ENCODE data around the gene FXR2. TPM values are rescaled to one million over a fixed set of nuclear protein-coding genes. Genes with fewer than 3 reads are reported as not detected.

FXR2 gene
- total RNA-seq, 1 donor from 2014 or later = 19.3 TPM

GRCh38 chr17:7561028-7561575, 53.6 kb downstream of the FXR2 start:
- peaks cover 30% of the 10 kb centered on the region in 2 donors for H3K36me3 ChIP-seq
- intact Hi-C loops (cut with DNase I) = loop anchor here (1.0 to 2.0 kb wide), 7 partner anchors 11 to 209 kb away; partner anchors contain the start of genes KCTD11, POLR2A, TMEM256 and TNFSF12
- no peaks in the 10 kb centered on the region for H3K27me3 ChIP-seq
- peak; percentile 57 to 94 for DNase-seq (ENCODE audit: low spot score in 2 of 2)
- peaks cover 39 to 56% of the 10 kb centered on the region in 2 donors for H3K4me1 ChIP-seq
- peak overlapping the region; percentile 67 to 92 for H3K4me3 ChIP-seq
- H3K27ac ChIP-seq = peak overlapping the region; percentile 90 to 97
- no peaks in the 10 kb centered on the region for H3K9me3 ChIP-seq
- TF ChIP-seq, protein P1, sequence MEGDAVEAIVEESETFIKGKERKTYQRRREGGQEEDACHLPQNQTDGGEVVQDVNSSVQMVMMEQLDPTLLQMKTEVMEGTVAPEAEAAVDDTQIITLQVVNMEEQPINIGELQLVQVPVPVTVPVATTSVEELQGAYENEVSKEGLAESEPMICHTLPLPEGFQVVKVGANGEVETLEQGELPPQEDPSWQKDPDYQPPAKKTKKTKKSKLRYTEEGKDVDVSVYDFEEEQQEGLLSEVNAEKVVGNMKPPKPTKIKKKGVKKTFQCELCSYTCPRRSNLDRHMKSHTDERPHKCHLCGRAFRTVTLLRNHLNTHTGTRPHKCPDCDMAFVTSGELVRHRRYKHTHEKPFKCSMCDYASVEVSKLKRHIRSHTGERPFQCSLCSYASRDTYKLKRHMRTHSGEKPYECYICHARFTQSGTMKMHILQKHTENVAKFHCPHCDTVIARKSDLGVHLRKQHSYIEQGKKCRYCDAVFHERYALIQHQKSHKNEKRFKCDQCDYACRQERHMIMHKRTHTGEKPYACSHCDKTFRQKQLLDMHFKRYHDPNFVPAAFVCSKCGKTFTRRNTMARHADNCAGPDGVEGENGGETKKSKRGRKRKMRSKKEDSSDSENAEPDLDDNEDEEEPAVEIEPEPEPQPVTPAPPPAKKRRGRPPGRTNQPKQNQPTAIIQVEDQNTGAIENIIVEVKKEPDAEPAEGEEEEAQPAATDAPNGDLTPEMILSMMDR (IDR thresholded peaks at IDR 0.05) = peak; percentile 84 to 96 (median 84)

DNA sequence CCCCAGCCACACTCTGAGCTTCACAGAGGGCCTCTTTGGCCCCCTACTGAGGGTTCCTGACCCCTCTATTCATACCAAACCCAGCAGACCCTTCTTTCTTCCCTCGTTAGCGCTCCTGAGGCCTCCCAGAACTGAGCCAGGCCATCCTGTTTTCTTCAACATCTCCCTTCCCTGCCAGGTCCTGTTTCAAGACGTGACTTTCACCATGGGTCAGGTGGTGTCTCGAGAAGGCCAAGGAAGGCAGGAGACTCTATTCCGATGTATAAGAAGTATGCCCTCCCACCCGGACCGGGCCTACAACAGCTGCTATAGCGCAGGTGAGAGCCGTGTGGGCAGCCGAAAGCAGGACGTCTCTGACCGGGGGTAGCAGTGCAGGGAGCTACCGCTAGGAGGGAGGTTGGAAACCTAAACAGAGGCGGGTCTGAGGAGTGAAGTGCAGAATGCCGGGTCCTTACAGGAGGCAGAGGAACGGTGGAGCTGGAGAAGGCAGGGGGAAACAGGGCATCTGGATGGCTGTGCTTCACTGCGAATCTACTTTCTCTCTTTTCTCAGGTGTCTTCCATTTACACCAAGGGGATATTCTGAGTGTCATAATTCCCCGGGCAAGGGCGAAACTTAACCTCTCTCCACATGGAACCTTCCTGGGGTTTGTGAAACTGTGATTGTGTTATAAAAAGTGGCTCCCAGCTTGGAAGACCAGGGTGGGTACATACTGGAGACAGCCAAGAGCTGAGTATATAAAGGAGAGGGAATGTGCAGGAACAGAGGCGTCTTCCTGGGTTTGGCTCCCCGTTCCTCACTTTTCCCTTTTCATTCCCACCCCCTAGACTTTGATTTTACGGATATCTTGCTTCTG, 54.3 kb downstream of the FXR2 start:
- peak overlapping the region; percentile 90 to 97 for H3K27ac ChIP-seq

GRCh38 chr17:7559320-7560171, 55.2 kb downstream of the FXR2 start:
- H3K27ac ChIP-seq = peak overlapping the region; percentile 90 to 97
- H3K9me3 ChIP-seq = no peaks in the 10 kb centered on the region
- DNase-seq (ENCODE audit: low spot score in 2 of 2) = no peak
- intact Hi-C loops (cut with DNase I) = loop anchor here (2.0 kb wide), 2 partner anchors 123 to 155 kb away; partner anchors contain the start of gene TMEM256
- no peaks in the 10 kb centered on the region for H3K27me3 ChIP-seq
- peaks cover 14 to 15% of the 10 kb centered on the region in 2 donors for H3K36me3 ChIP-seq
- peaks cover 39 to 54% of the 10 kb centered on the region in 2 donors for H3K4me1 ChIP-seq
- H3K4me3 ChIP-seq = peak overlapping the region; percentile 53 to 92
- TF ChIP-seq, protein P1 (IDR thresholded peaks at IDR 0.05) = no peak

More for the DNA sequence above, 54.3 kb downstream of the FXR2 start:
- peak overlapping the region; percentile 53 to 92 for H3K4me3 ChIP-seq
- H3K36me3 ChIP-seq = peaks cover 23% of the 10 kb centered on the region in 2 donors
- H3K9me3 ChIP-seq = no peaks in the 10 kb centered on the region
- TF ChIP-seq, protein P1 (IDR thresholded peaks at IDR 0.05) = peak; percentile 45 to 54 (median 46)
- no peaks in the 10 kb centered on the region for H3K27me3 ChIP-seq
- H3K4me1 ChIP-seq = peaks cover 39 to 56% of the 10 kb centered on the region in 2 donors
- peak in 1 of 2 donors; percentile 80 for DNase-seq (ENCODE audit: low spot score in 2 of 2)
- intact Hi-C loops (cut with DNase I) = loop anchor here (1.0 to 2.0 kb wide), 7 partner anchors 11 to 208 kb away; partner anchors contain the start of genes KCTD11, POLR2A, TMEM256 and TNFSF12

GRCh38 chr17:7558544-7559319, 56.0 kb downstream of the FXR2 start, which contains the start of gene TNFSF13:
Gene TNFSF13, plus strand, starts transcription at chr17:7558750. Its CDS starts 290 bp downstream, at chr17:7559040.
- Histone ChIP-seq H3K36me3 (peaks cover 6 to 7% of the 10 kb centered on the region in 2 donors), H3K27me3 (no peaks in the 10 kb centered on the region), H3K4me1 (peaks cover 39 to 50% of the 10 kb centered on the region in 2 donors), H3K27ac (peak within 1 kb of the TSS; percentile 90 to 97), H3K9me3 (no peaks in the 10 kb centered on the region), H3K4me3 (peak within 1 kb of the TSS; percentile 53 to 92)
- TF ChIP-seq, protein P1 (IDR thresholded peaks at IDR 0.05) = no peak
- intact Hi-C loops (cut with DNase I) = no loop called here
- peak in 1 of 2 donors; percentile 75 for DNase-seq (ENCODE audit: low spot score in 2 of 2)

Measured in ascending aorta (tissue), 2 donors.